GM06990 (cell line): ENCODE data around the gene PITX1.

Experiments
- DNase-seq: peaks from one replicate; pipeline ENCODE4 v3.0.0-alpha.2; 2011; ENCODE audit not compliant: insufficient read length; ENCODE audit errors: extremely low read depth
- H3K27me3 ChIP-seq: replicated peaks from 2 replicates; pipeline ENCODE4 v1.6.0; 2011; ENCODE audit warnings: low read length; ENCODE audit not compliant: control insufficient read depth, insufficient read depth
- H3K36me3 ChIP-seq: 2 replicates; pipeline ENCODE4 v1.5.1; 2011; ENCODE audit warnings: low read length; ENCODE audit not compliant: control insufficient read depth, insufficient read depth
- H3K4me3 ChIP-seq: replicated peaks from 2 replicates; pipeline ENCODE4 v1.5.1; 2011; ENCODE audit warnings: low read depth, mild to moderate bottlenecking, control low read depth, low read length
- TF ChIP-seq, protein P1 (sequence below): IDR thresholded peaks from 2 replicates; pipeline ENCODE4 v1.5.1; 2011; ENCODE audit warnings: low read length, control low read depth, mild to moderate bottlenecking, inconsistent platforms; ENCODE audit not compliant: insufficient read depth, poor library complexity, severe bottlenecking

The PITX1 gene

DNA sequence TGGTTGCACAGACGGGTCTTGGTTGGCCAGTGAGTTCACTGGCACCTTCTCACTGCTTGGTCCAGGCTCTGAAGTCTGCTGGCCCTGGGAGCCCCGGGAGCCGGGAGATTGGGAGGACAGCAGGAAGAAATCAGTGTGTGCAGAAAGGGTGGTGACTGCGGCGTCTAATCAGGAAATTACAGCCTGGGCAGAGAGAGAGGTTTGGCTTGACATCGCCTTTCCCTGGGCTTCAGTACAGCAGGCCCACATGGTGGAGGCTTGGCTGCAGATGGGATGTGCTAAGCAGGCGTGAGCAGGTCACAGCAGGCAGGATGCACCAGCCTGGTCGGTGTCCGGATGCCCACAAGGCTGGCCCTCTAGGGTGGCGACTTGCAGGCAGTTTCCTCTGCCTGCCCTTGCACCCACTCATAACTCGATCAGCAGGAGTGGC, 17.2 kb downstream of the PITX1 start:
- no peaks in the 10 kb centered on the region for H3K36me3 ChIP-seq
- H3K27me3 ChIP-seq, result no peaks in the 10 kb centered on the region
- TF ChIP-seq, protein P1, sequence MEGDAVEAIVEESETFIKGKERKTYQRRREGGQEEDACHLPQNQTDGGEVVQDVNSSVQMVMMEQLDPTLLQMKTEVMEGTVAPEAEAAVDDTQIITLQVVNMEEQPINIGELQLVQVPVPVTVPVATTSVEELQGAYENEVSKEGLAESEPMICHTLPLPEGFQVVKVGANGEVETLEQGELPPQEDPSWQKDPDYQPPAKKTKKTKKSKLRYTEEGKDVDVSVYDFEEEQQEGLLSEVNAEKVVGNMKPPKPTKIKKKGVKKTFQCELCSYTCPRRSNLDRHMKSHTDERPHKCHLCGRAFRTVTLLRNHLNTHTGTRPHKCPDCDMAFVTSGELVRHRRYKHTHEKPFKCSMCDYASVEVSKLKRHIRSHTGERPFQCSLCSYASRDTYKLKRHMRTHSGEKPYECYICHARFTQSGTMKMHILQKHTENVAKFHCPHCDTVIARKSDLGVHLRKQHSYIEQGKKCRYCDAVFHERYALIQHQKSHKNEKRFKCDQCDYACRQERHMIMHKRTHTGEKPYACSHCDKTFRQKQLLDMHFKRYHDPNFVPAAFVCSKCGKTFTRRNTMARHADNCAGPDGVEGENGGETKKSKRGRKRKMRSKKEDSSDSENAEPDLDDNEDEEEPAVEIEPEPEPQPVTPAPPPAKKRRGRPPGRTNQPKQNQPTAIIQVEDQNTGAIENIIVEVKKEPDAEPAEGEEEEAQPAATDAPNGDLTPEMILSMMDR, result no peak
- DNase-seq, result no peak
- no peak overlapping the region for H3K4me3 ChIP-seq

DNA sequence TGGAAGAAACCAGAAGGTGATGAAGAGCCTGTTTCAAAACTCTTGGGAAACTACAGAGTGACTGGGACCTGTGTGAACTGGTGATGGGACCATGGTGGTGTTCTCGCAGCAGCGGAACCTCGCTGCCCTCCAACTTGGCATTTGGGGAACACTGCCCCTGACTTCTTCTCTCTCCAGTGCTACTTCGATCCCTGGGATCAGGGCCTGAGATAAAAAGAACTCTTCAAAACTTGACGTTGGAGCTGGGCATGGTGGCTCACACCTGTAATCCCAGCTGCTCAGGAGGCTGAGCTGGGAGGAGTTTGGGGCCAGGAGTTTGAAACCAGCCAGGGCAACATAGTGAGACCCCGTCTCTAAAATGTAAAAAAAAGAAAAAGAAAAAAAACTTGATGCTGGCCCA, 18.1 kb downstream of the PITX1 start:
- TF ChIP-seq, protein P1, result no peak

DNA sequence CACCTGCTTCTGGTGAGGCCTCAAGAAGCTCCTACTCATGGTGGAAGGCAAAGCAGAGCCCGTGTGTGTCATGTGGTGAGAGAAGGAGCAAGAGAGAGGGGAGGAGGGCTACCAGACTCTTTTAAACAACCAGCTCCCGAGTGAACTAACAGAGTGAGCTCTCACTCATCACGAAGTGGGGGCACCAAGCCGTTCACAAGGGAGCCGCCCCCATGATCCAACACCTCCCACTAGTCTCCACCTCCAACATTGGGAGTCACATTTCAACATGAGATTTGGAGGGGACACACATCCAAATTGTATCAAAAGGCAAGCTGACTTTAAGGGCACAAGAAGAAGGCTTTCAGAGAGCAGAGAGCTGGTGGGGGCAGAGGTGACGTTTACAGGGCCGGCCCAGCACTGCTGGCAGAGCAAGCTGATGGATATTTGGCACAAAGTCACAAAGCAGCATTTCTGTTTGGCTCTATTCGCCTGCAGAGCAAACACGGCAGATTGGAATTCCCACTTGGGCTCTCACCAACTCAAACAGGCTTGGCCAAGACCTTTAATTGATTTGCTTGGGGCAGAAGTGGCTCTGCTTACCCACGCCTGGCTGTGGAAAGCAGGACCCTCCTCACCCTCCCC, 20.0 kb downstream of the PITX1 start:
- H3K36me3 ChIP-seq, result no peaks in the 10 kb centered on the region
- H3K4me3 ChIP-seq, result no peak overlapping the region
- TF ChIP-seq, protein P1, result no peak
- no peaks in the 10 kb centered on the region for H3K27me3 ChIP-seq
- no peak for DNase-seq

More for the DNA sequence above, 18.1 kb downstream of the PITX1 start:
- Histone ChIP-seq H3K27me3 (no peaks in the 10 kb centered on the region), H3K36me3 (no peaks in the 10 kb centered on the region), H3K4me3 (no peak overlapping the region)
- no peak for DNase-seq

DNA sequence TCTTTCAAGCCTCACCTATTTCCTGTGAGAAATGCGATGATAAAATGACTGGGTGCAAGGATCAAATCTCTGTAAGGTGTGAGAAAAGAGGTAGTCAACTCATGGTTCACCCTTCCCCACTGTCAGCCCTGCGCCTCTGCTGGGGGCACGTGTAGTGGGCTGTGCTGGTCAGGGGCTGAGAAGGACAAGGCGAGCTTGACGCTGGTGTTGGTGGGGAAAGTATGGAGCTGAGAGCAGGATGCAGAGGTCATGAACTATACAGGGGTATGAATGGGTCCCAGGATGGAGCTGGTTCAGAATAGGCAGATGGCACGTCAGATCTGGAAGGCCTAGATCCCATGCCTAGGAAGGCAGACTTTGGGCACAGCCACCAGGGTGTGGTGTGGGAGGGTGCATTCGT, 20.6 kb downstream of the PITX1 start:
- Histone ChIP-seq H3K36me3 (no peaks in the 10 kb centered on the region), H3K4me3 (no peak overlapping the region), H3K27me3 (no peaks in the 10 kb centered on the region)
- TF ChIP-seq, protein P1, result no peak
- no peak for DNase-seq

DNA sequence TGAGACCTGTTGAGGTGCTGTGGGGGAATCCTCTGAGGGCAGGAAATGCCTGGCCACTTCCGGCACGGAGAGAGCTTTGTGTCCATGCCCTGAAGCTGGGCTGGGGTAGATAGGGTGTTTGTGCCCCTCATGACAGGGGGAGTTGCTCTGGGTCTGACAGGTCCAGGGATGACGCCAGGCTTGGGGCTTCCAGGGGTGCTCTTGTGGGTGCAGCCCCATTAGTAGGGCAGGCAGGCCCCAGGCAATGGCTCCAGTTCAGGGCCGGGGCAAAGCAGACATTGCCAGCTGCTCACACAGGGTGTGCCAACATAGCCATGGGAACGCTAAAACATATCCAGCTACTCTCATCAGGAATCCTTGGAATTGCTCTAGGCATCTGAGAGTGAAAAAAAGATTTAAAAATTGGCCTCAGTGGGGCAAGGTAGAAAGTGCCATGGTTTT, 21.1 kb downstream of the PITX1 start:
- Histone ChIP-seq H3K36me3 (no peaks in the 10 kb centered on the region), H3K27me3 (no peaks in the 10 kb centered on the region), H3K4me3 (no peak overlapping the region)
- TF ChIP-seq, protein P1, result no peak
- no peak for DNase-seq
